Measurements from ENCODE around the gene VANGL2. TPM values are rescaled to one million over a fixed set of nuclear protein-coding genes. Genes with fewer than 3 reads are reported as not detected.

Gene VANGL2
- total RNA-seq, 1 donor from 2014 or later: 5.5 TPM

GRCh38 chr1:160459687-160460086 is 59.3 kb downstream of the VANGL2 start:
- ATAC-seq (ENCODE audit: low read depth) (peak; percentile 47), DNase-seq (no peak)
- ChIA-PET POLR2A (interaction anchor here (1.0 to 1.3 kb wide), 3 partner anchors 8 to 29 kb away, joined by 3 to 7 read pairs (median 5); no protein-coding TSS in a partner anchor), CTCF (interaction anchor here (1.2 kb wide), 1 partner anchor 9 kb away, joined by 3 read pairs; no protein-coding TSS in a partner anchor)
- Mint-ChIP-seq H3K36me3 (ENCODE audit: low read depth) (no peaks in the 10 kb centered on the region), H3K27ac (peak overlapping the region; percentile 90), H3K27me3 (no peaks in the 10 kb centered on the region), H3K9me3 (peaks cover 3% of the 10 kb centered on the region), H3K4me3 (peak overlapping the region; percentile 9), H3K4me1 (peaks cover 73% of the 10 kb centered on the region)
- TF ChIP-seq CTCF (IDR thresholded peaks at IDR 0.05): no peak
- intact Hi-C loops (cut with micrococcal nuclease): loop anchor here (1.0 to 2.0 kb wide), 2 partner anchors 8 to 15 kb away; no protein-coding TSS in a partner anchor

- Mint-ChIP-seq H3K9me3 (peaks cover 5% of the 10 kb centered on the region), H3K36me3 (ENCODE audit: low read depth) (peaks cover 3% of the 10 kb centered on the region), H3K4me3 (peak overlapping the region; percentile 55), H3K4me1 (peaks cover 73% of the 10 kb centered on the region), H3K27ac (peak overlapping the region; percentile 90), H3K27me3 (no peaks in the 10 kb centered on the region)
- TF ChIP-seq CTCF (IDR thresholded peaks at IDR 0.05): no peak
- no peak for DNase-seq
- ChIA-PET CTCF (interaction anchor here (1.0 to 1.2 kb wide), 2 partner anchors 8 to 84 kb away, joined by 3 read pairs; no protein-coding TSS in a partner anchor), POLR2A (interaction anchor here (0.8 to 1.3 kb wide), 4 partner anchors 8 to 83 kb away, joined by 3 to 7 read pairs (median 4); no protein-coding TSS in a partner anchor)
- intact Hi-C loops (cut with micrococcal nuclease): no loop called here
- ATAC-seq (ENCODE audit: low read depth): peak; percentile 18
These were observed 59.9 kb downstream of the VANGL2 start for GRCh38 chr1:160460214-160460642.

- H3K27ac Mint-ChIP-seq: peak overlapping the region; percentile 90
- peaks cover 6% of the 10 kb centered on the region for H3K36me3 Mint-ChIP-seq (ENCODE audit: low read depth)
- ATAC-seq (ENCODE audit: low read depth): peak; percentile 46
- peaks cover 7% of the 10 kb centered on the region for H3K9me3 Mint-ChIP-seq
- no peak for DNase-seq
- peaks cover 73% of the 10 kb centered on the region for H3K4me1 Mint-ChIP-seq
- no peak for TF ChIP-seq CTCF (IDR thresholded peaks at IDR 0.05)
- intact Hi-C loops (cut with micrococcal nuclease): no loop called here
- H3K27me3 Mint-ChIP-seq: no peaks in the 10 kb centered on the region
- peak overlapping the region; percentile 55 for H3K4me3 Mint-ChIP-seq
- ChIA-PET POLR2A (interaction anchor here (0.8 to 1.3 kb wide), 4 partner anchors 9 to 82 kb away, joined by 3 to 7 read pairs (median 4); no protein-coding TSS in a partner anchor), CTCF (interaction anchor here (1.0 kb wide), 1 partner anchor 83 kb away, joined by 3 read pairs; no protein-coding TSS in a partner anchor)
These were observed 60.4 kb downstream of the VANGL2 start for GRCh38 chr1:160460683-160461287.

GRCh38 chr1:160465123-160465522 is 64.8 kb downstream of the VANGL2 start:
- ChIA-PET CTCF (interaction anchor here (0.7 to 3.2 kb wide), 4 partner anchors 12 to 88 kb away, joined by 3 to 10 read pairs (median 3); no protein-coding TSS in a partner anchor), POLR2A (interaction anchor here (0.7 to 3.5 kb wide), 7 partner anchors 9 to 203 kb away, joined by 3 to 19 read pairs (median 5); partner anchors contain the start of gene DCAF8)
- Mint-ChIP-seq H3K4me1 (peaks cover 62% of the 10 kb centered on the region), H3K4me3 (peak overlapping the region; percentile 78), H3K27me3 (no peaks in the 10 kb centered on the region), H3K27ac (peak overlapping the region; percentile 89), H3K9me3 (peaks cover 7% of the 10 kb centered on the region), H3K36me3 (ENCODE audit: low read depth) (peaks cover 6% of the 10 kb centered on the region)
- TF ChIP-seq CTCF (IDR thresholded peaks at IDR 0.05): no peak
- DNase-seq: no peak
- intact Hi-C loops (cut with micrococcal nuclease): loop anchor here (1.0 to 2.0 kb wide), 2 partner anchors 9 to 32 kb away; no protein-coding TSS in a partner anchor
- ATAC-seq (ENCODE audit: low read depth): peak; percentile 66

- Mint-ChIP-seq H3K27ac (peak overlapping the region; percentile 67), H3K4me3 (no peak overlapping the region), H3K27me3 (no peaks in the 10 kb centered on the region), H3K4me1 (peaks cover 49% of the 10 kb centered on the region), H3K36me3 (ENCODE audit: low read depth) (peaks cover 6% of the 10 kb centered on the region), H3K9me3 (peaks cover 7% of the 10 kb centered on the region)
- TF ChIP-seq CTCF (IDR thresholded peaks at IDR 0.05): no peak
- DNase-seq (no peak), ATAC-seq (ENCODE audit: low read depth) (no peak)
- POLR2A ChIA-PET: interaction anchor here (0.8 to 1.5 kb wide), 6 partner anchors 13 to 111 kb away, joined by 3 to 6 read pairs (median 3); no protein-coding TSS in a partner anchor
- CTCF ChIA-PET: interaction anchor here (1.5 to 3.2 kb wide), 2 partner anchors 17 to 38 kb away, joined by 4 to 10 read pairs; no protein-coding TSS in a partner anchor
- intact Hi-C loops (cut with micrococcal nuclease): no loop called here
These were observed 66.6 kb downstream of the VANGL2 start for GRCh38 chr1:160466961-160467360.
